Psoas muscle (tissue), 8 donors: ENCODE measurements around the gene GNAQ. TPM values are rescaled to one million over a fixed set of nuclear protein-coding genes. Genes with fewer than 3 reads are reported as not detected.

Source experiments
- ATAC-seq, 4 donors: fragments of 200-7000 bp; cut with Tn5 transposase; one replicate each; pipeline ENCODE4 v1.9.1; 2020; ENCODE audit warnings: moderate library complexity in 3 of 4, mild to moderate bottlenecking in 2 of 4
- DNase-seq, 2 donors: peaks; one replicate each; pipeline ENCODE4 v3.0.0-alpha.2; 2020
- H3K27ac ChIP-seq: fragments of 200-600 bp; one replicate; pipeline ENCODE4 v1.8.0; 2022
- H3K27me3 ChIP-seq, 3 donors: fragments of 200-600 bp in 1 of 3; one replicate each; pipeline versions ENCODE4 v1.6.1 to v1.8.0; 2013 to 2022; ENCODE audit warnings: low read length in 2 of 3, mild to moderate bottlenecking in 2 of 3, moderate library complexity in 1 of 3; ENCODE audit not compliant: insufficient read depth in 3 of 3
- H3K36me3 ChIP-seq, 2 donors: fragments of 200-600 bp in 1 of 2; one replicate each; pipeline versions ENCODE4 v1.6.1 to v1.8.0; 2013 to 2022; ENCODE audit warnings: low read depth in 1 of 2, mild to moderate bottlenecking in 1 of 2, moderate library complexity in 1 of 2; ENCODE audit not compliant: insufficient read depth in 1 of 2
- H3K4me1 ChIP-seq: fragments of 200-600 bp; one replicate; pipeline ENCODE4 v1.8.0; 2022
- H3K4me3 ChIP-seq: fragments of 200-600 bp; one replicate; pipeline ENCODE4 v1.8.0; 2022; ENCODE audit warnings: mild to moderate bottlenecking
- H3K9me3 ChIP-seq: fragments of 200-600 bp; one replicate; pipeline ENCODE4 v1.8.0; 2022
- WGBS, 3 donors: extraction: QIAGEN DNeasy Blood & Tissue Kit; methylation state at CpG; one replicate each; pipeline versions ENCODE4 v1.1.6 to v1.1.7; 2013; 5-methylcytosine and 5-hydroxymethylcytosine counted together
- intact Hi-C, 2 donors: fragments of 100-400 bp; cut with DNase I; formaldehyde crosslinking; loops; one replicate each; pipeline versions ENCODE4 v1.11.0 to v1.14.2; 2022
- polyA plus RNA-seq, 3 donors: library from polyadenylated mRNA; stranded (reverse); fragments of 200-250 nt; gene quantifications; one replicate each; pipeline ENCODE4 v1.2.3, GENCODE V29; 2013
- total RNA-seq, 4 donors: library from RNA; stranded (reverse); fragmentation: NEBNext Ultra II Directional in 2 of 4; extraction: Animal tissue kit (Norgen Biotek cat#: 25700) in 2 of 4; gene quantifications; one replicate each; pipeline versions ENCODE4 v1.2.1 to v1.2.4, GENCODE V29; 2021 to 2023
- TF ChIP-seq, protein P1 (sequence below): fragments of 200-600 bp; IDR thresholded peaks from one replicate; pipeline ENCODE4 v1.8.0; 2022; ENCODE audit warnings: antibody characterized with exemption
- donor health status: healthy with polysubstance abuse.
- donor health status: DM: no; HTN: no; CAD: no; lungs with moderate emphysema.
- donor health status: Bipolar disorder and iron deficiency.
- donor health status: healthy.
- donor health status: DM: yes; HTN: yes; CAD: no.
- donor health status: DM: no; HTN: no; CAD: no.
- donor health status: DM: no; HTN: no; CAD: no.
- donor health status: DM: yes; HTN: yes; CAD: no.

GNAQ gene
- total and polyA plus RNA-seq, 7 donors: 8.3 to 26.6 (median 23.8) TPM

DNA sequence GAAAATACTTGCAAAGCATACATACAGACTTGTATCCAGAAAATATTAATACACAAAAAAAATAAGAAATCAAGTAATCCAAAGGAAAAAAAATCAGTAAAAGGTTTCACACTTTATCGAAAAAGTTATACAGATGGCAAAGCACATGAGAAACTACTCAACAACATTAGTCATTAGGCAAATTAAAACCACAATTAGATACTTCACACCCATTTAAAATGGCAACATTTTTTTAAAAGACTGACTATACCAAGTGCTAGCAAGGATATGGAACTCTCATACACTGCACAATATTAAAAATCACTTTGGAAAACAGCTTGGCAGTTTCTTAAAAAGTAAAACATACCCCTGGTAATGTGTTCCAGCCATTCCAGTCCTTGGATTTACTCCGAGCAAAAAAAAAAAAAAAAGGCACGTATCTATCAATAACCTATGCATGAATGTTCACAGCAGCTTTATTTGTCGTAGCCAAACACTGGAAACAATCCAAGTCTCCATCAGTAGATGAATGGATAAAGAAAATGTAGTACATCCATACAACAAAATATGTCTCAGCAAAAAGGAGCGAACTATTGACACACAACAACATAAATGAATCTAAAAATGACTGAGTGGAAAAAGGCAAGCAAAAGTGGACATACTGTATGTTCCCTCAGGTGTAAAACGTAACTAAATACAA is 66.0 kb downstream of the GNAQ start:
- TF ChIP-seq, protein P1, sequence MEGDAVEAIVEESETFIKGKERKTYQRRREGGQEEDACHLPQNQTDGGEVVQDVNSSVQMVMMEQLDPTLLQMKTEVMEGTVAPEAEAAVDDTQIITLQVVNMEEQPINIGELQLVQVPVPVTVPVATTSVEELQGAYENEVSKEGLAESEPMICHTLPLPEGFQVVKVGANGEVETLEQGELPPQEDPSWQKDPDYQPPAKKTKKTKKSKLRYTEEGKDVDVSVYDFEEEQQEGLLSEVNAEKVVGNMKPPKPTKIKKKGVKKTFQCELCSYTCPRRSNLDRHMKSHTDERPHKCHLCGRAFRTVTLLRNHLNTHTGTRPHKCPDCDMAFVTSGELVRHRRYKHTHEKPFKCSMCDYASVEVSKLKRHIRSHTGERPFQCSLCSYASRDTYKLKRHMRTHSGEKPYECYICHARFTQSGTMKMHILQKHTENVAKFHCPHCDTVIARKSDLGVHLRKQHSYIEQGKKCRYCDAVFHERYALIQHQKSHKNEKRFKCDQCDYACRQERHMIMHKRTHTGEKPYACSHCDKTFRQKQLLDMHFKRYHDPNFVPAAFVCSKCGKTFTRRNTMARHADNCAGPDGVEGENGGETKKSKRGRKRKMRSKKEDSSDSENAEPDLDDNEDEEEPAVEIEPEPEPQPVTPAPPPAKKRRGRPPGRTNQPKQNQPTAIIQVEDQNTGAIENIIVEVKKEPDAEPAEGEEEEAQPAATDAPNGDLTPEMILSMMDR: no peak

DNA sequence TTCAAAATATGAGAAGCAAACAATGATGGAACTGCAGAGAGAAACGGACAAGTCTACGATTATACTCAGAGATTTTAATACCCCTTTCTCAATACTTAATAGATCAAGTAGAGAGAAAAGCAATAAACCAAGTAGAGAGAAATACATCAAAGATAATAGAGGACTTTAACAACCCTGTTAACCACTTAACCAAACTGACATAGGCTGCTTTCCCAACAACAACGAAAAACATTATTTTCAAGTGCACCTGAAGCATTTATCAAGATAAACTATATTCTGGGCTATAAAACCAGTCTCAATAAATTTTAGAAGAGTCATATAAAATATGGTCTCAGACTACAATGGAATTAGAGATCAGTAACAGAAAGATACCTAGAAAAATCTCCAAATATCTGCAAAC is 67.4 kb downstream of the GNAQ start:
- no peaks in the 10 kb centered on the region for H3K27me3 ChIP-seq
- TF ChIP-seq, protein P1: no peak
- H3K9me3 ChIP-seq: no peaks in the 10 kb centered on the region
- H3K27ac ChIP-seq: no peak overlapping the region
- no peak overlapping the region for H3K4me3 ChIP-seq
- ATAC-seq: no peak
- 75 to 99% (median 95%) methylated on average over 3 of the region's 3 CpGs for WGBS, 3 donors
- intact Hi-C loops: no loop called here
- peaks cover 12% of the 10 kb centered on the region for H3K4me1 ChIP-seq
- DNase-seq: no peak
- H3K36me3 ChIP-seq: no peaks in the 10 kb centered on the region

More for the DNA sequence above, 66.0 kb downstream of the GNAQ start:
- H3K4me3 ChIP-seq: no peak overlapping the region
- H3K27ac ChIP-seq: no peak overlapping the region
- H3K9me3 ChIP-seq: no peaks in the 10 kb centered on the region
- H3K27me3 ChIP-seq: no peaks in the 10 kb centered on the region
- DNase-seq (no peak), ATAC-seq (no peak)
- WGBS, 3 donors: 67 to 70% (median 68%) methylated on average over 6 of the region's 6 CpGs
- H3K36me3 ChIP-seq: no peaks in the 10 kb centered on the region
- intact Hi-C loops: no loop called here
- peaks cover 12% of the 10 kb centered on the region for H3K4me1 ChIP-seq

- no peak overlapping the region for H3K4me3 ChIP-seq
- intact Hi-C loops: no loop called here
- no peaks in the 10 kb centered on the region for H3K36me3 ChIP-seq
- 71 to 84% (median 81%) methylated on average over 1 of the region's 1 CpG for WGBS, 3 donors
- H3K27ac ChIP-seq: no peak overlapping the region
- peaks cover 12% of the 10 kb centered on the region for H3K4me1 ChIP-seq
- no peaks in the 10 kb centered on the region for H3K27me3 ChIP-seq
- ATAC-seq (no peak), DNase-seq (no peak)
- TF ChIP-seq, protein P1: no peak
- H3K9me3 ChIP-seq: no peaks in the 10 kb centered on the region
These were observed 70.1 kb downstream of the GNAQ start for GRCh38 chr9:77961541-77961940.

GRCh38 chr9:77960356-77961153 is 71.1 kb downstream of the GNAQ start:
- TF ChIP-seq, protein P1: no peak
- Histone ChIP-seq H3K4me1 (peaks cover 12% of the 10 kb centered on the region), H3K27ac (no peak overlapping the region), H3K27me3 (no peaks in the 10 kb centered on the region), H3K36me3 (no peaks in the 10 kb centered on the region), H3K4me3 (no peak overlapping the region), H3K9me3 (no peaks in the 10 kb centered on the region)
- intact Hi-C loops: no loop called here
- DNase-seq (no peak), ATAC-seq (no peak)
- 78 to 82% (median 79%) methylated on average over 5 of the region's 5 CpGs for WGBS, 3 donors
